RWPE1 (cell line): ENCODE measurements around the gene SH3YL1.

Source experiments
- CTCF ChIA-PET: fragments of 350-600 bp; sonication (Branson Sonifier 250); formaldehyde crosslinking; extraction: SDS; loops from one replicate; lab custom pipeline; 2021; lab: Yijun Ruan, JAX
- POLR2A ChIA-PET: fragments of 400-600 bp; formaldehyde crosslinking; extraction: SDS; loops from one replicate; lab custom pipeline; 2020; ENCODE audit warnings: antibody characterized with exemption; ENCODE audit not compliant: low non-redundant PET; lab: Yijun Ruan, JAX
- DNase-seq: peaks from one replicate; pipeline ENCODE4 v3.0.0; 2012; ENCODE audit warnings: low spot score
- H3K27ac ChIP-seq: fragments of 450-650 bp; 2 replicates; pipeline ENCODE4 v1.5.1; 2017
- CTCF ChIP-seq: fragments of 450-650 bp; conservative IDR thresholded peaks from 2 replicates; pipeline ENCODE4 v1.5.1; 2017; ENCODE audit warnings: low read depth, mild to moderate bottlenecking

The SH3YL1 gene

GRCh38 chr2:270861-271260, 7.0 kb upstream of the SH3YL1 start:
- POLR2A ChIA-PET: no interaction called here
- no peak overlapping the region for H3K27ac ChIP-seq
- DNase-seq: no peak
- CTCF ChIA-PET: no interaction called here
- TF ChIP-seq CTCF: no peak

GRCh38 chr2:269356-270030, 5.7 kb upstream of the SH3YL1 start:
- DNase-seq: no peak
- no peak overlapping the region for H3K27ac ChIP-seq
- POLR2A ChIA-PET: no interaction called here

GRCh38 chr2:268323-268722, 4.5 kb upstream of the SH3YL1 start:
- H3K27ac ChIP-seq: no peak overlapping the region
- ChIA-PET POLR2A (no interaction called here), CTCF (interaction anchor here (1.6 kb wide), 1 partner anchor 22 kb away, joined by 4 read pairs; no protein-coding TSS in a partner anchor)
- no peak for TF ChIP-seq CTCF
- no peak for DNase-seq

More at GRCh38 chr2:269356-270030, 5.7 kb upstream of the SH3YL1 start:
- CTCF ChIA-PET: interaction anchor here (1.6 kb wide), 1 partner anchor 21 kb away, joined by 4 read pairs; no protein-coding TSS in a partner anchor
- no peak for TF ChIP-seq CTCF

- H3K27ac ChIP-seq: peak within 1 kb of the TSS; percentile 76
- peak; percentile 99 for DNase-seq
- ChIA-PET CTCF (no interaction called here), POLR2A (interaction anchor here (0.6 kb wide), 2 partner anchors 391 to 791 kb away, joined by 3 read pairs; no protein-coding TSS in a partner anchor)
- no peak for TF ChIP-seq CTCF
Observed at GRCh38 chr2:264493-265468, 949 bp upstream of the SH3YL1 start, which contains the start of gene ACP1. ACP1 (plus strand) TSS chr2:264947; CDS start chr2:264965, 18 bp downstream.

GRCh38 chr2:263022-263738, 652 bp downstream of the SH3YL1 start:
- POLR2A ChIA-PET: no interaction called here

More at GRCh38 chr2:263022-263738, 652 bp downstream of the SH3YL1 start:
- CTCF ChIA-PET: no interaction called here
- no peak for DNase-seq
- TF ChIP-seq CTCF: no peak
- H3K27ac ChIP-seq: no peak overlapping the region
